Smooth muscle cell (in vitro differentiated cells): ENCODE measurements around the gene KDM6A. TPM values are rescaled to one million over a fixed set of nuclear protein-coding genes. Genes with fewer than 3 reads are reported as not detected.
A peak's percentile ranks its signal among the peaks of the same experiment; 100 is the strongest.

Source experiments
- DNase-seq: peaks from one replicate; lab custom pipeline; 2025; ENCODE audit not compliant: unreplicated experiment; lab: John Stamatoyannopoulos, UW
- H2AFZ ChIP-seq: fragments of 200-600 bp; sonication (generic); 2 replicates; pipeline ENCODE4 v1.6.0; 2016; ENCODE audit warnings: antibody characterized with exemption, low read depth, mild to moderate bottlenecking
- H3F3A ChIP-seq: fragments of 200-600 bp; sonication (generic); 2 replicates; pipeline ENCODE4 v1.6.0; 2017; ENCODE audit warnings: antibody characterized with exemption, low read depth
- H3K27ac ChIP-seq: fragments of 200-600 bp; sonication (generic); 2 replicates; pipeline ENCODE4 v1.5.1; 2016; ENCODE audit warnings: low read depth, mild to moderate bottlenecking
- H3K27me3 ChIP-seq: fragments of 200-600 bp; sonication (generic); 2 replicates; pipeline ENCODE4 v1.6.1; 2016; ENCODE audit warnings: low read depth, mild to moderate bottlenecking
- H3K36me3 ChIP-seq: fragments of 200-600 bp; sonication (generic); 2 replicates; pipeline ENCODE4 v1.5.1; 2016; ENCODE audit warnings: low read depth
- H3K4me1 ChIP-seq: fragments of 200-600 bp; sonication (generic); 2 replicates; pipeline ENCODE4 v1.5.1; 2016; ENCODE audit warnings: low read depth
- H3K4me2 ChIP-seq: fragments of 200-600 bp; sonication (generic); 2 replicates; pipeline ENCODE4 v1.6.0; 2016; ENCODE audit warnings: mild to moderate bottlenecking
- H3K4me3 ChIP-seq: fragments of 200-600 bp; sonication (generic); 2 replicates; pipeline ENCODE4 v1.5.1; 2016; ENCODE audit warnings: mild to moderate bottlenecking
- H3K79me2 ChIP-seq: fragments of 200-600 bp; sonication (generic); 2 replicates; pipeline ENCODE4 v1.6.0; 2016; ENCODE audit warnings: low read depth, mild to moderate bottlenecking
- H3K9ac ChIP-seq: fragments of 200-600 bp; sonication (generic); 2 replicates; pipeline ENCODE4 v1.6.0; 2016; ENCODE audit warnings: low read depth
- H3K9me3 ChIP-seq: fragments of 200-600 bp; sonication (generic); replicated peaks from 2 replicates; pipeline ENCODE4 v1.5.1; 2016; ENCODE audit warnings: low read depth
- H4K20me1 ChIP-seq: fragments of 200-600 bp; sonication (generic); 2 replicates; pipeline ENCODE4 v1.6.0; 2016; ENCODE audit warnings: low read depth
- WGBS: methylation state at CpG from one replicate; pipeline ENCODE4 v1.1.7; 2016; ENCODE audit warnings: low lambda C conversion rate; 5-methylcytosine and 5-hydroxymethylcytosine counted together
- polyA plus RNA-seq: library from polyadenylated mRNA; unstranded; fragments of >200 nt; fragmentation: Nextera tagmentation; extraction: Ambion mirVana; gene quantifications from 2 replicates; pipeline ENCODE4 v1.2.1, GENCODE V29; 2016
- total RNA-seq: library from RNA; depleted of rRNA; stranded (reverse); fragments of >200 nt; gene quantifications from 2 replicates; pipeline ENCODE4 v1.2.3, GENCODE V29; 2014
- TF ChIP-seq, protein P1 (sequence below): fragments of 200-600 bp; sonication (generic); IDR thresholded peaks from 2 replicates; pipeline ENCODE4 v1.5.1; 2017; ENCODE audit warnings: borderline replicate concordance, mild to moderate bottlenecking, antibody characterized with exemption; ENCODE audit not compliant: insufficient read depth, poor library complexity, severe bottlenecking

KDM6A gene
- total and polyA plus RNA-seq, 2 experiments from 2014 or later: 9.6 to 28.1 TPM

DNA sequence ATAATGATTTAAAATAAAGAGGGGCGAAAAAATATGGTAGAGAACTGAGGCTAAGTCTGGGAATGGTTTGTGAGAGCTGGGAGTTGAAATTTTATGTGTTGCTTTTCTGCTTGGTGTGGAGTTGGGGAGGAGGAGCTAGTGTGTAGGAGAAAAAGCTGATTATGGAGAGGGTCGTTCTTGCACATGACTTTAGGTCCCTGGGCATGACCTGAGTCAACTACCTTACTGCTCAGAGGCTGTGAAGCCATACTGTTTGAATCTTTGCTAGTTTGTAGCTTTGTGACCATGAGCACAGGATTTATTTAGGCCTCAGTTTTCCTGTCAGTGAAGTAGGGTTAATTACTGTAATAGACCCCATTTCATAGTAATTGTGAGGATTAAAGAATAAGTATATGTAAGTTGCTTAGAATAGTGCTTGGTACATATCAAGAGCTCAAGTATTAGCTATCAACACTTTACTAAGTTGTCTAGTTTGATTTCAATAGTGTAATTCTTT lies 78.6 kb downstream of the KDM6A start:
- Histone ChIP-seq H3K27me3 (no peaks in the 10 kb centered on the region), H3K9me3 (no peaks in the 10 kb centered on the region), H3K9ac (no peak overlapping the region), H3K4me1 (peaks cover 14% of the 10 kb centered on the region), H3K4me2 (peak overlapping the region; percentile 27), H3K36me3 (no peaks in the 10 kb centered on the region), H2AFZ (no peak overlapping the region), H3K79me2 (peaks cover 100% of the 10 kb centered on the region), H3F3A (no peaks in the 10 kb centered on the region), H3K27ac (peak overlapping the region; percentile 2), H3K4me3 (peak overlapping the region; percentile 29), H4K20me1 (peaks cover 57% of the 10 kb centered on the region)
- WGBS: 37% methylated on average over 2 of the region's 2 CpGs
- TF ChIP-seq, protein P1, sequence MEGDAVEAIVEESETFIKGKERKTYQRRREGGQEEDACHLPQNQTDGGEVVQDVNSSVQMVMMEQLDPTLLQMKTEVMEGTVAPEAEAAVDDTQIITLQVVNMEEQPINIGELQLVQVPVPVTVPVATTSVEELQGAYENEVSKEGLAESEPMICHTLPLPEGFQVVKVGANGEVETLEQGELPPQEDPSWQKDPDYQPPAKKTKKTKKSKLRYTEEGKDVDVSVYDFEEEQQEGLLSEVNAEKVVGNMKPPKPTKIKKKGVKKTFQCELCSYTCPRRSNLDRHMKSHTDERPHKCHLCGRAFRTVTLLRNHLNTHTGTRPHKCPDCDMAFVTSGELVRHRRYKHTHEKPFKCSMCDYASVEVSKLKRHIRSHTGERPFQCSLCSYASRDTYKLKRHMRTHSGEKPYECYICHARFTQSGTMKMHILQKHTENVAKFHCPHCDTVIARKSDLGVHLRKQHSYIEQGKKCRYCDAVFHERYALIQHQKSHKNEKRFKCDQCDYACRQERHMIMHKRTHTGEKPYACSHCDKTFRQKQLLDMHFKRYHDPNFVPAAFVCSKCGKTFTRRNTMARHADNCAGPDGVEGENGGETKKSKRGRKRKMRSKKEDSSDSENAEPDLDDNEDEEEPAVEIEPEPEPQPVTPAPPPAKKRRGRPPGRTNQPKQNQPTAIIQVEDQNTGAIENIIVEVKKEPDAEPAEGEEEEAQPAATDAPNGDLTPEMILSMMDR: no peak
- DNase-seq: no peak

DNA sequence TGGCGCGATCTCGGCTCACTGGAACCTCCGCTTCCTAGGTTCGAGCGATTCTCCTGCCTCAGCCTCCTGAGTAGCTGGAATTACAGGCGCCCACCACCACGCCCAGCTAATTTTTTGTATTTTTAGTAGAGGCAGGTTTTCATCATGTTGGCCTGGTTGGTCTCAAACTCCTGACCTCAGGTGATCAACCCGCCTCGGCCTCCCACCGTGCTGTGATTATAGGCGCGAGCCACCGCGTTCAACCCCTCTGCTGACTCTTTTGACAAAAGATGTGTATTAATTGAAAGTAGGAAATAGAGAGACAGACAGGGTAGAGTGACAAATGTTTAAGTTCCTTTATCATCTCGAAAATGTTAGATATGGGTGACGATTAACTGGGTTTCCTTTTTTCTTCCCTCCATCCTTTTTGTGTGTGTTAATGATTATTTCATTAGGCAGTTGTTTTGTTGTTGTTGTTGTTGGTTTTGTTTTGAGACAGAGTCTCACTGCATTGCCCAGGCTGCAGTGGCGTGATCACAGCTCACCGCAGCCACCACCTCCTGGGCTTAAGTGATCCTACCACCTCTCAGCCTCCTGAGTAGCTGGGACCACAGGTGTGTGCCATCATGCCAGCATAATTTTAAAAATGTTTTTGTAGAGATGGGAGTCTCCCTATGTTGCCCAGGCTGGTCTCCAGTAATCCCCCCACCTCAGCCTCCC lies 79.5 kb downstream of the KDM6A start:
- no peak for DNase-seq
- Histone ChIP-seq H3K4me1 (peaks cover 14% of the 10 kb centered on the region), H3K4me3 (no peak overlapping the region), H3K4me2 (peak overlapping the region; percentile 27), H4K20me1 (peaks cover 66% of the 10 kb centered on the region), H2AFZ (no peak overlapping the region), H3K27ac (no peak overlapping the region), H3K36me3 (no peaks in the 10 kb centered on the region), H3K27me3 (no peaks in the 10 kb centered on the region), H3K79me2 (peaks cover 100% of the 10 kb centered on the region), H3K9me3 (no peaks in the 10 kb centered on the region), H3K9ac (no peak overlapping the region), H3F3A (no peaks in the 10 kb centered on the region)
- TF ChIP-seq, protein P1: no peak
- 69% methylated on average over 19 of the region's 19 CpGs for WGBS

DNA sequence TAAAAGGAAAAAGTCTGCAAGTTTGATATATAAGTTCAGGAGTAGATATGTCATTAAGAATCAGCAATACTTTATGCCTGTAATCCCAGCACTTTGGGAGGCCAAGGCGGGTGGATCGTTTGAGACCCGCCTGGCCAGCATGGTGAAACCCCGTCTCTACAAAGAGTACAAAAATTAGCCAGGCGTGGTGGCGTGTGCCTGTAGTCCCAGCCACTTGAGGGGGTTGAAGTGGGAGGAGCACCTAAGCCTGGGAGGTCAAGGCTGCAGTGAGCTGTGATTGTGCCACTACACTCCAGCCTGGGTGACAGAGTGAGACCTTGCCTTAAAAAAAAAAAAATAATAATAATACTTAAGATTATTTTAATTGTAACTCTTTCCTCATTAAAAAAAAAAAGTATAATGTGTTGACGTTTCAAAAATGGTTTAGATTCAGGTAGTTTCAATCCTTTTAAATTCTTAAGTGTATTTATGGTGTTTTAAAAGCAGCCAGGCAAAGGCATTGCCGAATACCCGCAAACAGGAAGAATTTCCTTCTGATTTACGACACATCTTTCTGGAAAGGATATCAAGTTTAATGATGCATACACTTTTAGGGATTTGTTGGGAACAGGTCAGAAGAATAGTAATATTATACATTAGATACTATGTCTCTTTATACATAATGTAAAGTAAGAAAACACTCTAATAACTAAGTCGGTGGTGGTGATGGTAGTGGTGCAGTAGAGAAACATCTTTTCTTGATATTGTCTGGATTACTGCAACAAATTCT lies 80.9 kb downstream of the KDM6A start:
- 56% methylated on average over 11 of the region's 11 CpGs for WGBS
- Histone ChIP-seq H3K4me1 (peaks cover 12% of the 10 kb centered on the region), H4K20me1 (peaks cover 75% of the 10 kb centered on the region), H3K9ac (no peak overlapping the region), H3K36me3 (no peaks in the 10 kb centered on the region), H3K4me3 (no peak overlapping the region), H3K27me3 (no peaks in the 10 kb centered on the region), H3F3A (no peaks in the 10 kb centered on the region), H2AFZ (no peak overlapping the region), H3K9me3 (no peaks in the 10 kb centered on the region), H3K4me2 (peak overlapping the region; percentile 42), H3K79me2 (peaks cover 99% of the 10 kb centered on the region), H3K27ac (peak overlapping the region; percentile 9)
- TF ChIP-seq, protein P1: no peak
- DNase-seq: no peak
